Measurements from ENCODE around the gene SLC18A3.

SLC18A3 gene

GRCh38 chr10:49595713-49596492, 14.2 kb upstream of the SLC18A3 start:
- DNase-seq (ENCODE audit: insufficient read length, low spot score) (no peak), FAIRE-seq (no peak)

GRCh38 chr10:49596493-49596809, 13.7 kb upstream of the SLC18A3 start:
- no peak for FAIRE-seq

GRCh38 chr10:49596836-49597235, 13.3 kb upstream of the SLC18A3 start:
- DNase-seq (ENCODE audit: insufficient read length, low spot score) (no peak), FAIRE-seq (no peak)

More at GRCh38 chr10:49596493-49596809, 13.7 kb upstream of the SLC18A3 start:
- DNase-seq (ENCODE audit: insufficient read length, low spot score): no peak

- no peak for FAIRE-seq
- DNase-seq (ENCODE audit: insufficient read length, low spot score): no peak
These were observed 12.5 kb upstream of the SLC18A3 start for GRCh38 chr10:49597426-49598163.

GRCh38 chr10:49598164-49598856, 11.8 kb upstream of the SLC18A3 start:
- FAIRE-seq: no peak
- DNase-seq (ENCODE audit: insufficient read length, low spot score): no peak

- no peak for DNase-seq (ENCODE audit: insufficient read length, low spot score)
These were observed 11.1 kb upstream of the SLC18A3 start for GRCh38 chr10:49598986-49599385.

GRCh38 chr10:49599546-49599945, 10.6 kb upstream of the SLC18A3 start:
- FAIRE-seq (no peak), DNase-seq (ENCODE audit: insufficient read length, low spot score) (no peak)

More at GRCh38 chr10:49598986-49599385, 11.1 kb upstream of the SLC18A3 start:
- FAIRE-seq: no peak

- DNase-seq (ENCODE audit: insufficient read length, low spot score) (no peak), FAIRE-seq (no peak)
These were observed 10.1 kb upstream of the SLC18A3 start for GRCh38 chr10:49600046-49600445.

GRCh38 chr10:49600781-49601400, 9.2 kb upstream of the SLC18A3 start:
- FAIRE-seq (no peak), DNase-seq (ENCODE audit: insufficient read length, low spot score) (no peak)

- DNase-seq (ENCODE audit: insufficient read length, low spot score) (no peak), FAIRE-seq (no peak)
These were observed 8.3 kb upstream of the SLC18A3 start for GRCh38 chr10:49601857-49602256.

- no peak for FAIRE-seq
- DNase-seq (ENCODE audit: insufficient read length, low spot score): no peak
These were observed 7.6 kb upstream of the SLC18A3 start for GRCh38 chr10:49602380-49603023.

GRCh38 chr10:49605216-49605938, 4.7 kb upstream of the SLC18A3 start:
- DNase-seq (ENCODE audit: insufficient read length, low spot score): no peak
- no peak for FAIRE-seq

GRCh38 chr10:49605939-49606509, 4.1 kb upstream of the SLC18A3 start:
- DNase-seq (ENCODE audit: insufficient read length, low spot score): no peak
- no peak for FAIRE-seq

- FAIRE-seq: no peak
- DNase-seq (ENCODE audit: insufficient read length, low spot score): peak; percentile 87
These were observed 3.1 kb upstream of the SLC18A3 start for GRCh38 chr10:49606981-49607535.

- FAIRE-seq: no peak
- DNase-seq (ENCODE audit: insufficient read length, low spot score): no peak
These were observed 1.7 kb upstream of the SLC18A3 start for GRCh38 chr10:49608166-49609005.

GRCh38 chr10:49609006-49609282, 1.2 kb upstream of the SLC18A3 start:
- no peak for FAIRE-seq

GRCh38 chr10:49609283-49610113, 612 bp upstream of the SLC18A3 start:
- no peak for DNase-seq (ENCODE audit: insufficient read length, low spot score)
- FAIRE-seq: no peak

More at GRCh38 chr10:49609006-49609282, 1.2 kb upstream of the SLC18A3 start:
- no peak for DNase-seq (ENCODE audit: insufficient read length, low spot score)

All from GM19239 (cell line).